ENCODE results near the gene TK2.

Gene TK2

GRCh38 chr16:66485376-66485775, 64.5 kb downstream of the TK2 start:
- DNase-seq (ENCODE audit: low read depth in 2 of 2, low spot score in 1 of 2), result no peak

- DNase-seq (ENCODE audit: low read depth in 2 of 2, low spot score in 1 of 2), result no peak
Observed at GRCh38 chr16:66484453-66485213, 65.3 kb downstream of the TK2 start.

- peak; percentile 32 to 57 for DNase-seq (ENCODE audit: low read depth in 2 of 2, low spot score in 1 of 2)
Observed at GRCh38 chr16:66483689-66484452, 66.1 kb downstream of the TK2 start.

GRCh38 chr16:66481943-66482390, 68.0 kb downstream of the TK2 start:
- no peak for DNase-seq (ENCODE audit: low read depth in 2 of 2, low spot score in 1 of 2)

- no peak for DNase-seq (ENCODE audit: low read depth in 2 of 2, low spot score in 1 of 2)
Observed at GRCh38 chr16:66481081-66481942, 68.6 kb downstream of the TK2 start.

GRCh38 chr16:66480265-66481080, 69.4 kb downstream of the TK2 start:
- DNase-seq (ENCODE audit: low read depth in 2 of 2, low spot score in 1 of 2), result no peak

GRCh38 chr16:66479661-66480264, 70.2 kb downstream of the TK2 start:
- DNase-seq (ENCODE audit: low read depth in 2 of 2, low spot score in 1 of 2), result no peak

- peak; percentile 44 to 65 for DNase-seq (ENCODE audit: low read depth in 2 of 2, low spot score in 1 of 2)
Observed at GRCh38 chr16:66478733-66479511, 71.0 kb downstream of the TK2 start.

GRCh38 chr16:66477028-66477515, 72.8 kb downstream of the TK2 start:
- DNase-seq (ENCODE audit: low read depth in 2 of 2, low spot score in 1 of 2), result no peak

GRCh38 chr16:66476328-66477027, 73.4 kb downstream of the TK2 start:
- DNase-seq (ENCODE audit: low read depth in 2 of 2, low spot score in 1 of 2), result no peak

GRCh38 chr16:66475232-66475631, 74.7 kb downstream of the TK2 start:
- no peak for DNase-seq (ENCODE audit: low read depth in 2 of 2, low spot score in 1 of 2)

GRCh38 chr16:66474750-66475199, 75.1 kb downstream of the TK2 start:
- DNase-seq (ENCODE audit: low read depth in 2 of 2, low spot score in 1 of 2), result peak in 1 of 2 donors; percentile 27

GRCh38 chr16:66473654-66474519, 76.0 kb downstream of the TK2 start:
- DNase-seq (ENCODE audit: low read depth in 2 of 2, low spot score in 1 of 2), result no peak

- DNase-seq (ENCODE audit: low read depth in 2 of 2, low spot score in 1 of 2), result no peak
Observed at GRCh38 chr16:66473051-66473571, 76.8 kb downstream of the TK2 start.

GRCh38 chr16:66471716-66472393, 78.1 kb downstream of the TK2 start:
- no peak for DNase-seq (ENCODE audit: low read depth in 2 of 2, low spot score in 1 of 2)

GRCh38 chr16:66471264-66471663, 78.7 kb downstream of the TK2 start:
- DNase-seq (ENCODE audit: low read depth in 2 of 2, low spot score in 1 of 2), result no peak

- no peak for DNase-seq (ENCODE audit: low read depth in 2 of 2, low spot score in 1 of 2)
Observed at GRCh38 chr16:66470556-66470955, 79.4 kb downstream of the TK2 start.
